Dermis blood vessel endothelial cell (primary cell): Measurements from ENCODE around the gene C4BPA. TPM values are rescaled to one million over a fixed set of nuclear protein-coding genes. Genes with fewer than 3 reads are reported as not detected.

Experiments
- DNase-seq: peaks from one replicate; pipeline ENCODE4 v3.0.0; 2010
- total RNA-seq: library from RNA; depleted of rRNA; stranded (reverse); fragments of >200 nt; gene quantifications from 2 replicates; pipeline ENCODE4 v1.2.3, GENCODE V29; 2014

The C4BPA gene
- total RNA-seq, 1 donor from 2014 or later: under 0.01 TPM

- DNase-seq: peak; percentile 5
These were observed 24.4 kb downstream of the C4BPA start for GRCh38 chr1:207128336-207128921.

- DNase-seq: no peak
These were observed 25.0 kb downstream of the C4BPA start for GRCh38 chr1:207129053-207129452.

GRCh38 chr1:207130252-207131036, 26.4 kb downstream of the C4BPA start:
- no peak for DNase-seq

GRCh38 chr1:207131163-207131562, 27.1 kb downstream of the C4BPA start:
- DNase-seq: no peak

GRCh38 chr1:207134581-207134980, 30.5 kb downstream of the C4BPA start:
- DNase-seq: no peak

- DNase-seq: no peak
These were observed 35.6 kb downstream of the C4BPA start for GRCh38 chr1:207139616-207140015.

GRCh38 chr1:207140536-207140935, 36.5 kb downstream of the C4BPA start:
- no peak for DNase-seq

GRCh38 chr1:207145401-207146058, 41.5 kb downstream of the C4BPA start:
- DNase-seq: no peak

GRCh38 chr1:207151920-207152319, 47.9 kb downstream of the C4BPA start:
- DNase-seq: no peak

GRCh38 chr1:207152792-207153468, 48.9 kb downstream of the C4BPA start:
- no peak for DNase-seq

- peak; percentile 14 for DNase-seq
These were observed 51.0 kb downstream of the C4BPA start for GRCh38 chr1:207155028-207155427.

- DNase-seq: no peak
These were observed 52.1 kb downstream of the C4BPA start for GRCh38 chr1:207156095-207156494.

- no peak for DNase-seq
These were observed 52.8 kb downstream of the C4BPA start for GRCh38 chr1:207156826-207157225.

GRCh38 chr1:207164086-207164485, 60.1 kb downstream of the C4BPA start:
- DNase-seq: no peak

GRCh38 chr1:207172321-207172720, 68.3 kb downstream of the C4BPA start:
- DNase-seq: no peak

- DNase-seq: no peak
These were observed 68.9 kb downstream of the C4BPA start for GRCh38 chr1:207172885-207173284.

- no peak for DNase-seq
These were observed 69.4 kb downstream of the C4BPA start for GRCh38 chr1:207173396-207173795.

- no peak for DNase-seq
These were observed 70.9 kb downstream of the C4BPA start for GRCh38 chr1:207174913-207175312.

GRCh38 chr1:207179036-207179435, 75.0 kb downstream of the C4BPA start:
- DNase-seq: no peak

- peak; percentile 49 for DNase-seq
These were observed 77.8 kb downstream of the C4BPA start for GRCh38 chr1:207181847-207182246.

GRCh38 chr1:207186503-207186902, 82.5 kb downstream of the C4BPA start:
- no peak for DNase-seq

- no peak for DNase-seq
These were observed 84.9 kb downstream of the C4BPA start for GRCh38 chr1:207188901-207189300.

GRCh38 chr1:207191061-207191460, 87.0 kb downstream of the C4BPA start:
- DNase-seq: no peak
